OCI-LY3 (cell line): Measurements from ENCODE around the gene EXOC4.

Experiments used
- EZH2phosphoT487 ChIP-seq: fragments of 200-600 bp; shearing (Covaris generic); IDR thresholded peaks from 2 replicates; pipeline ENCODE4 v1.6.1; 2018; ENCODE audit warnings: antibody characterized with exemption, mixed run types, low read depth
- TF ChIP-seq, protein P1 (sequence below): fragments of 200-600, 300-600 bp; sonication (generic); IDR thresholded peaks from 2 replicates; pipeline ENCODE4 v1.5.1; 2014; ENCODE audit warnings: antibody characterized with exemption, low read length, low read depth

DNA sequence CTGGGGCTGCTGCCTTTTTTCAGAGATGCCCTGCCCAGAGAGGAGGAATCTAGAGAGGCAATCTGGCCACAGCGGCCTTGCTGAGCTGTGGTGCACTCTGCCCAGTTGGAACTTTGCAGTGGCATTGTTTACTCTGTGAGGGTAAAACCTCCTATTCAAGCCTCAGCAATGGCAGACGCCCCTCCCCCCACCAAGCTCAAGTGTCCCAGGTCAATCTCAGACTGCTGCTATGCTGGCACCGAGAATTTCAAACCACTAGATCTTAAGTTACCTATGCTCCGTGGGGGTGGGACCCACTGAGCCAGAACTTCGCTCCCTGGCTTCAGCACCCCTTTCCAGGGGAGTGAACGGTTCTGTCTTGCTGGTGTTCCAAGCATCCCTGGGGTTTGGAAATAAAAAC lies 77.2 kb downstream of the EXOC4 start:
- TF ChIP-seq, protein P1, sequence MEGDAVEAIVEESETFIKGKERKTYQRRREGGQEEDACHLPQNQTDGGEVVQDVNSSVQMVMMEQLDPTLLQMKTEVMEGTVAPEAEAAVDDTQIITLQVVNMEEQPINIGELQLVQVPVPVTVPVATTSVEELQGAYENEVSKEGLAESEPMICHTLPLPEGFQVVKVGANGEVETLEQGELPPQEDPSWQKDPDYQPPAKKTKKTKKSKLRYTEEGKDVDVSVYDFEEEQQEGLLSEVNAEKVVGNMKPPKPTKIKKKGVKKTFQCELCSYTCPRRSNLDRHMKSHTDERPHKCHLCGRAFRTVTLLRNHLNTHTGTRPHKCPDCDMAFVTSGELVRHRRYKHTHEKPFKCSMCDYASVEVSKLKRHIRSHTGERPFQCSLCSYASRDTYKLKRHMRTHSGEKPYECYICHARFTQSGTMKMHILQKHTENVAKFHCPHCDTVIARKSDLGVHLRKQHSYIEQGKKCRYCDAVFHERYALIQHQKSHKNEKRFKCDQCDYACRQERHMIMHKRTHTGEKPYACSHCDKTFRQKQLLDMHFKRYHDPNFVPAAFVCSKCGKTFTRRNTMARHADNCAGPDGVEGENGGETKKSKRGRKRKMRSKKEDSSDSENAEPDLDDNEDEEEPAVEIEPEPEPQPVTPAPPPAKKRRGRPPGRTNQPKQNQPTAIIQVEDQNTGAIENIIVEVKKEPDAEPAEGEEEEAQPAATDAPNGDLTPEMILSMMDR = no peak
- no peak for TF ChIP-seq EZH2phosphoT487
